ENCODE measurements around the gene TGFBR2.

GRCh38 chr3:30686176-30686575, 79.8 kb downstream of the TGFBR2 start:
- no peak for TF ChIP-seq CTCF (IDR thresholded peaks at IDR 0.05 in 2 of 3, conservative IDR thresholded peaks at IDR 0.05 in 1 of 3; ENCODE audit: borderline replicate concordance in 1 of 3, insufficient read depth in 1 of 3, low read depth in 2 of 3, low read length in 2 of 3)
- no peak for TF ChIP-seq RAD21 (IDR thresholded peaks at IDR 0.05; ENCODE audit: low read depth)
- no peak for TF ChIP-seq SRF (IDR thresholded peaks at IDR 0.05; ENCODE audit: low read depth)
- TF ChIP-seq REST (IDR thresholded peaks at IDR 0.05; ENCODE audit: low read depth): no peak
- TF ChIP-seq ZBTB33 (IDR thresholded peaks at IDR 0.05; ENCODE audit: extremely low read depth, insufficient replicate concordance, low read length): no peak
- no peak for TF ChIP-seq YY1 (IDR thresholded peaks at IDR 0.05; ENCODE audit: extremely low read depth, insufficient replicate concordance, low read depth, low read length)
- TF ChIP-seq CEBPB (IDR thresholded peaks at IDR 0.05; ENCODE audit: low read depth): no peak
- TF ChIP-seq POLR2AphosphoS5 (IDR thresholded peaks at IDR 0.05; ENCODE audit: low read depth, low read length): no peak
- TF ChIP-seq EGR1 (IDR thresholded peaks at IDR 0.05; ENCODE audit: low read depth): no peak
